Mesendoderm (in vitro differentiated cells): ENCODE measurements around the gene PEX11B.
"Not testable (repeated sequence)": the region's sequence is repeated elsewhere in the genome, so short reads cannot be mapped to it uniquely, and the experiment has no call there.

Experiments
- DNase-seq: peaks from one replicate; pipeline ENCODE4 v3.0.0; 2013
- H2AK5ac ChIP-seq: 2 replicates; pipeline ENCODE4 v1.6.1; 2013; ENCODE audit warnings: low read length, inconsistent platforms
- H2BK120ac ChIP-seq: 2 replicates; pipeline ENCODE4 v1.6.1; 2013; ENCODE audit warnings: low read depth, mild to moderate bottlenecking, low read length, moderate library complexity, mixed read lengths
- H2BK15ac ChIP-seq: replicated peaks from 2 replicates; pipeline ENCODE4 v1.6.1; 2013; ENCODE audit warnings: low read depth, mild to moderate bottlenecking, moderate library complexity
- H2BK5ac ChIP-seq: 2 replicates; pipeline ENCODE4 v1.6.1; 2013; ENCODE audit warnings: low read length, inconsistent platforms
- H3K18ac ChIP-seq: 2 replicates; pipeline ENCODE4 v1.6.1; 2013; ENCODE audit warnings: mild to moderate bottlenecking, low read length, mixed read lengths
- H3K23ac ChIP-seq: one replicate; pipeline ENCODE4 v1.6.1; 2013; ENCODE audit warnings: low read length
- H3K27ac ChIP-seq: 2 replicates; pipeline ENCODE4 v1.5.1; 2013; ENCODE audit warnings: low read depth, mild to moderate bottlenecking, inconsistent platforms, low read length, moderate library complexity
- H3K27me3 ChIP-seq: 2 replicates; pipeline ENCODE4 v1.6.1; 2013; ENCODE audit warnings: low read length, control low read depth, mild to moderate bottlenecking, inconsistent platforms; ENCODE audit not compliant: insufficient read depth, poor library complexity
- H3K36me3 ChIP-seq: 2 replicates; pipeline ENCODE4 v1.6.1; 2013; ENCODE audit warnings: low read length, inconsistent platforms; ENCODE audit not compliant: control insufficient read depth, insufficient read depth
- H3K4ac ChIP-seq: one replicate; pipeline ENCODE4 v1.6.1; 2013; ENCODE audit warnings: low read depth, mild to moderate bottlenecking, low read length, moderate library complexity
- H3K4me1 ChIP-seq: 2 replicates; pipeline ENCODE4 v1.6.1; 2013; ENCODE audit warnings: low read depth, low read length, inconsistent platforms; ENCODE audit not compliant: control insufficient read depth
- H3K4me2 ChIP-seq: 2 replicates; pipeline ENCODE4 v1.6.1; 2013; ENCODE audit warnings: low read length
- H3K4me3 ChIP-seq: 2 replicates; pipeline ENCODE4 v1.5.1; 2013; ENCODE audit warnings: mild to moderate bottlenecking, low read length
- H3K56ac ChIP-seq: one replicate; pipeline ENCODE4 v1.6.1; 2013; ENCODE audit warnings: low read length
- H3K79me1 ChIP-seq: 2 replicates; pipeline ENCODE4 v1.6.1; 2013; ENCODE audit warnings: low read length, inconsistent platforms
- H3K79me2 ChIP-seq: 2 replicates; pipeline ENCODE4 v1.6.1; 2013; ENCODE audit warnings: mild to moderate bottlenecking, low read length; ENCODE audit not compliant: control insufficient read depth, insufficient read depth
- H3K9ac ChIP-seq: 2 replicates; pipeline ENCODE4 v1.6.1; 2013; ENCODE audit warnings: low read length, inconsistent platforms
- H4K5ac ChIP-seq: one replicate; pipeline ENCODE4 v1.6.1; 2013; ENCODE audit warnings: low read length
- H4K8ac ChIP-seq: one replicate; pipeline ENCODE4 v1.6.1; 2013; ENCODE audit warnings: low read depth, mild to moderate bottlenecking, control low read depth, low read length, moderate library complexity
- WGBS: extraction: QIAGEN DNeasy Blood & Tissue Kit; methylation state at CpG from one replicate; pipeline ENCODE4 v1.1.7; 2013; ENCODE audit warnings: low lambda C conversion rate, missing lambda C conversion rate; ENCODE audit not compliant: insufficient coverage; ENCODE audit errors: extremely low coverage; 5-methylcytosine and 5-hydroxymethylcytosine counted together

The PEX11B gene

DNA sequence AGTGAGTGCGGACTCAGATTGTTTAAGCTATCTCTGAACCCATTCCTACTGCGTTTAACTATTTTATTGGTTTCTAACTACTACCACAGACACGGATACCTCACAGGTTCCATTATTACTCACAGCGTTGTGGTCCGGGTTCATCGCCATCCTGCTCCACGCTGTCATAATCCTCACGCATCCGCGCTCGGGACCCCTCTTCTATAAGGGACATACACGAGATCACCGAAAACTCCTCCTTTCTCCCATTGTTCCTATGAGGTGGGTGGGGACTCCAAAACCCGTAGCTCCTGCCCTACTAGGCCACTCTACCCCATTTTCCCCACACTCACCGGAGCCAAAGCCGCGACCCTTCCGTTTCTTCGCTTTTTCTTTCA is 8.2 kb upstream of the PEX11B start:
- peak overlapping the region; percentile 78 for H3K18ac ChIP-seq
- H3K27me3 ChIP-seq, result no peaks in the 10 kb centered on the region
- no peak overlapping the region for H2BK120ac ChIP-seq
- peak overlapping the region; percentile 22 for H2AK5ac ChIP-seq
- peak overlapping the region; percentile 74 for H3K27ac ChIP-seq
- no peak for DNase-seq
- peak overlapping the region; percentile 78 for H3K4ac ChIP-seq
- peak overlapping the region; percentile 38 for H3K4me2 ChIP-seq
- peak overlapping the region; percentile 97 for H3K4me3 ChIP-seq
- H3K23ac ChIP-seq, result peak overlapping the region; percentile 68
- peak overlapping the region; percentile 62 for H2BK5ac ChIP-seq
- no peak overlapping the region for H4K8ac ChIP-seq
- H3K4me1 ChIP-seq, result peaks cover 2% of the 10 kb centered on the region
- no peak overlapping the region for H4K5ac ChIP-seq
- H3K36me3 ChIP-seq, result no peaks in the 10 kb centered on the region
- H3K79me2 ChIP-seq, result peaks cover 12% of the 10 kb centered on the region
- WGBS, result no CpG with 5 or more reads among the region's 19 CpGs
- H3K9ac ChIP-seq, result peak overlapping the region; percentile 96
- H3K79me1 ChIP-seq, result peaks cover 9% of the 10 kb centered on the region
- H2BK15ac ChIP-seq, result no peak overlapping the region
- peak overlapping the region; percentile 94 for H3K56ac ChIP-seq

- Histone ChIP-seq H2AK5ac (no peak overlapping the region), H4K5ac (no peak overlapping the region), H3K27ac (no peak overlapping the region), H3K27me3 (no peaks in the 10 kb centered on the region), H3K9ac (no peak overlapping the region), H3K4me1 (peaks cover 2% of the 10 kb centered on the region), H2BK5ac (no peak overlapping the region), H2BK120ac (no peak overlapping the region), H3K56ac (no peak overlapping the region), H2BK15ac (no peak overlapping the region), H3K79me1 (peaks cover 9% of the 10 kb centered on the region), H3K4me3 (no peak overlapping the region), H3K4ac (no peak overlapping the region), H3K79me2 (peaks cover 12% of the 10 kb centered on the region), H3K36me3 (no peaks in the 10 kb centered on the region), H3K23ac (no peak overlapping the region), H3K18ac (no peak overlapping the region), H4K8ac (no peak overlapping the region), H3K4me2 (no peak overlapping the region)
- no peak for DNase-seq
- WGBS, result no CpG with 5 or more reads among the region's 2 CpGs
Observed at GRCh38 chr1:145922266-145922665, 3.7 kb upstream of the PEX11B start.

DNA sequence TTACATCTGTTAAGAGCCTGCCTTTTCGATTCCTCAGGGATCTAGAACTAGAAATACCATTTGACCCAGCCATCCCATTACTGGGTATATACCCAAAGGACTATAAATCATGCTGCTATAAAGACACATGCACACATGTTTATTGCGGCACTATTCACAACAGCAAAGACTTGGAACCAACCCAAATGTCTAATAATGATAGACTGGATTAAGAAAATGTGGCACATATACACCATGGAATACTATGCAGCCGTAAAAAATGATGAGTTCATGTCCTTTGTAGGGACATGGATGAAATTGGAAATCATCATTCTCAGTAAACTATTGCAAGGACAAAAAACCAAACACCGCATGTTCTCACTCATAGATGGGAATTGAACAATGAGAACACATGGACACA is 1.8 kb upstream of the PEX11B start:
- not testable (repeated sequence) for H2AK5ac ChIP-seq, H3K4ac ChIP-seq, H3K9ac ChIP-seq, H3K56ac ChIP-seq, H3K36me3 ChIP-seq, H3K27ac ChIP-seq, H3K4me3 ChIP-seq, H4K5ac ChIP-seq, H4K8ac ChIP-seq, H3K79me2 ChIP-seq, H3K79me1 ChIP-seq, H3K27me3 ChIP-seq, H3K4me2 ChIP-seq, H3K4me1 ChIP-seq, H2BK5ac ChIP-seq, H2BK120ac ChIP-seq, DNase-seq, H3K18ac ChIP-seq, H3K23ac ChIP-seq, H2BK15ac ChIP-seq
- no CpG with 5 or more reads among the region's 4 CpGs for WGBS

DNA sequence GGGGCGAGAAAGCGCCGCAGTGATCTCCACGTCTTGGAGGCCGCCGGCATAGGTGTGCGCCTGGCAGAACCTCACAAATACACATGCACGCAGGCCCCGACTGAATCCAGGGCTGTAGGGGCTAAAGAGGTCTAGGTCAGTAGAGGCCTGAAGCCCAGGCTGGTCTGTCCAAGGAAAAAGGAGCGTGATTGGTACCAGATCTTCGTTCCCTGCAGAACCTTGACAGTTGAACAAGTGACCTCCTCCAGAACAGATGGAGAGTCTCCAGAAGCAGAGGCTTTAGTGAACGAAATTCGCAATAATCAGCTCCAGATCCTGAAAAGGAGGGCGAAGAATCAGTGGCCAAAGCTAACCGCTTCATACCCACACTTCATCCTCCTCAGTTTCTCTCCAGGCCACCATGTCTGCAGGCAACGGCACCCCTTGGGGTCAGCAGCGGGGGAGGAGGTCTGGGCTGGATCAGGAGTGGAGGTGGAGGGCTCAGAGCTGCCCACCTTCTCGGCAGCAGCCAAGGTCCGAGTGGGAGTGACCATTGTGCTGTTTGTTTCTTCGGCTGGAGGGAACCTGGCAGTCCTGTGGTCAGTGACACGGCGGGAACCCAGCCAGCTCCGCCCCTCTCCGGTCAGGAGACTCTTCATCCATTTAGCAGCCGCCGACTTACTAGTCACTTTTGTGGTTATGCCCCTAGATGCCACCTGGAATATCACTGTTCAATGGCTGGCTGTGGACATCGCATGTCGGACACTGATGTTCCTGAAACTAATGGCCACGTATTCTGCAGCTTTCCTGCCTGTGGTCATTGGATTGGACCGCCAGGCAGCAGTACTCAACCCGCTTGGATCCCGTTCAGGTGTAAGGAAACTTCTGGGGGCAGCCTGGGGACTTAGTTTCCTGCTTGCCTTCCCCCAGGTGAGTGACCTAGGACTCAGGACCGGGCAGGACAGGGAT is 749 bp upstream of the PEX11B start:
- no peaks in the 10 kb centered on the region for H3K4me1 ChIP-seq
- no peak overlapping the region for H2BK120ac ChIP-seq
- H3K36me3 ChIP-seq, result no peaks in the 10 kb centered on the region
- H3K27me3 ChIP-seq, result no peaks in the 10 kb centered on the region
- H3K23ac ChIP-seq, result no peak overlapping the region
- H3K18ac ChIP-seq, result peak overlapping the region; percentile 29
- peak overlapping the region; percentile 48 for H3K27ac ChIP-seq
- no peak overlapping the region for H2BK15ac ChIP-seq
- no peak overlapping the region for H4K5ac ChIP-seq
- DNase-seq, result peak; percentile 63
- H4K8ac ChIP-seq, result no peak overlapping the region
- H3K4me3 ChIP-seq, result peak overlapping the region; percentile 25
- no peak overlapping the region for H2BK5ac ChIP-seq
- H3K79me2 ChIP-seq, result no peaks in the 10 kb centered on the region
- H3K4me2 ChIP-seq, result peak overlapping the region; percentile 35
- H2AK5ac ChIP-seq, result no peak overlapping the region
- WGBS, result no CpG with 5 or more reads among the region's 33 CpGs
- H3K4ac ChIP-seq, result no peak overlapping the region
- H3K9ac ChIP-seq, result peak overlapping the region; percentile 32
- H3K79me1 ChIP-seq, result no peaks in the 10 kb centered on the region
- peak overlapping the region; percentile 88 for H3K56ac ChIP-seq

- Histone ChIP-seq H3K79me1 (no peaks in the 10 kb centered on the region), H4K8ac (no peak overlapping the region), H3K4me2 (peak overlapping the region; percentile 79), H2BK5ac (no peak overlapping the region), H2BK15ac (no peak overlapping the region), H3K18ac (no peak overlapping the region), H2AK5ac (no peak overlapping the region), H3K4me3 (no peak overlapping the region), H3K36me3 (no peaks in the 10 kb centered on the region), H3K4ac (no peak overlapping the region), H3K56ac (peak overlapping the region; percentile 79), H3K9ac (peak overlapping the region; percentile 84), H3K27ac (no peak overlapping the region), H3K4me1 (no peaks in the 10 kb centered on the region), H2BK120ac (no peak overlapping the region), H3K27me3 (no peaks in the 10 kb centered on the region), H4K5ac (no peak overlapping the region), H3K23ac (no peak overlapping the region), H3K79me2 (no peaks in the 10 kb centered on the region)
- DNase-seq, result peak; percentile 26
- no CpG with 5 or more reads among the region's 5 CpGs for WGBS
Observed at GRCh38 chr1:145917595-145917994, 922 bp downstream of the PEX11B start.
